Measurements from ENCODE around the gene ITGA4.

The ITGA4 gene

GRCh38 chr2:181484851-181485637 is 27.9 kb downstream of the ITGA4 start:
- in situ Hi-C loops (cut with MboI; ENCODE audit: low pct_unique_long_range_greater_than_20kb, low sequenced_read_pairs) = no loop called here
- no peak for DNase-seq

DNA sequence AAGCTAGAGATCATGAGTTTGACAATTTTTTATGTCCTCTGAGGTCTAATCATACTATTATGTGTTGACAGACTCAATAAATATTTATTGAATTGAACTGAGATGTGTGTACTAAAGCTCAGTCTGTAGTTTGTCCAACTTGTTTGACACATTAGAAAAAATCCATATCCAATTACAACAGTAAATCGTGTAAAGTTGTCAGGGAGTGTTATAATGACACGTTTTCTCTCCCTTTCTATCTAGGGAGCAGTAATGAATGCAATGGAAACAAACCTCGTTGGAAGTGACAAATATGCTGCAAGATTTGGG is 28.4 kb downstream of the ITGA4 start:
- in situ Hi-C loops (cut with MboI; ENCODE audit: low pct_unique_long_range_greater_than_20kb, low sequenced_read_pairs) = no loop called here
- no peak for DNase-seq

- in situ Hi-C loops (cut with MboI; ENCODE audit: low pct_unique_long_range_greater_than_20kb, low sequenced_read_pairs) = no loop called here
- no peak for DNase-seq
Measured at GRCh38 chr2:181499231-181499630, 42.0 kb downstream of the ITGA4 start.

GRCh38 chr2:181500201-181500600 is 43.0 kb downstream of the ITGA4 start:
- DNase-seq = no peak
- in situ Hi-C loops (cut with MboI; ENCODE audit: low pct_unique_long_range_greater_than_20kb, low sequenced_read_pairs) = no loop called here

DNA sequence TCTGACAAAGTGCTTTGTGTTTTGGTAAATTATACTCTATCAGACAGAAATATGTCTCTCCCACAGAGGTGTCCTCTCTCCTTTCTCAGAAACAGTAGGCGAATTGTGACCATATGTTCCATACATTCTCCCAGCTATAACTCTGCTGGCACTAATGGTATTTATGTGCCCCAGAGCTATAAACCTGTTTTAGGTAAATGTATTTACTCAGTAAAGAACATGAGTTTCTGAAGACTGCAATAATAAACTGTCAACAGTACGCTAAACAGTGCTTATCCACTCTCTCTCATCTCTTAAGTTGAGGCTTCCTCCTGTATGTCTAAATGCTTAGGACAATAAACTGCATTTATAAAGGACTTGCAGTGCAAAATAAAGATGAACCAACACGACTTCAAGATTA is 58.5 kb downstream of the ITGA4 start:
- in situ Hi-C loops (cut with MboI; ENCODE audit: low pct_unique_long_range_greater_than_20kb, low sequenced_read_pairs) = no loop called here
- DNase-seq = no peak

DNA sequence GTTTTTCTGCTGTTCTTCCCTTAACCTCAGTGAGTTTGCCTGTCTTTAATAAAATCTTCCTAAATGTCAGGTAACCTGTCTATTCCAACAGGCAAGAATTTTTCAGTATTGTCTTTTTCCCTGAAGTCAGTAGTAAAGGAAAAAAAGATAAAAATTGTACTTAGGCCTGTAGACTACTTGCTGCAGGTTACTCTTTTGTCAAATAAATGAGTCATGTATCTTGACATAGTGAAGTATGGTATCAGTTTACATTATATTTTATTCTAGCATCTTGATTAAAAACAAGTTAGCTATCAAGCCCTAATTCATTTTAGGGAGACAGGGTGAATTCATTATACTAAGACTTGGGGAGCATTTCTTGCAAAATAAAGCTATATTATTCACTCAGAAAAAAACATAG is 59.8 kb downstream of the ITGA4 start:
- in situ Hi-C loops (cut with MboI; ENCODE audit: low pct_unique_long_range_greater_than_20kb, low sequenced_read_pairs) = no loop called here
- no peak for DNase-seq

DNA sequence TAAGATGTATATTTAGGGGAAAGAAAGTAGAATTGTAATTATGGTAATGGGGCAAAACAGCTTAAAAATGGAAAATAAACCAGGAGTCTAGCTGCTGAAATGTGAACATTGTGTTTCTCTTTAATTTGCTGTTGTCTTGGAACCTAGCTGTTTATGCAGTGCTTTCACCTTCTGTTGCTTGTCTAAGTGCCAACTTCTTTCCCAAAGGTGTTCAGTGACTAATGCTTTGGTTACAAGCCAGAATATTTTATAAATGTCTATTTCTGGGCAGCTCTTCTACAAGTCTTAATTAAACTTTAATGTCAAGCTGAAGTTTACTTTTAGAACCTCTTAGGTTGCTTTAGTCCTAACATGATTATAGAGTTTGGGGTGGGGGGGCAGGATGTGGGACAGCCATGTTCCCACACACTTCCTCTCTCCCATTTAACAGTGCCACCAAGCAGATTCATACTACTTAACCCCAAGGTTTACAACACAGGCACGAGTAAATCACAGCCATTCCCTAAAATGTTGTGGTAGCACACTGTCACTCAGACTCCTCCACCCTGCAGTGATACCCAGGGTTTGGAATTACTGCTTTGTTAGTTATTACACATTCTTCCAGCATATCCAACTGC is 60.6 kb downstream of the ITGA4 start:
- in situ Hi-C loops (cut with MboI; ENCODE audit: low pct_unique_long_range_greater_than_20kb, low sequenced_read_pairs) = no loop called here
- no peak for DNase-seq

DNA sequence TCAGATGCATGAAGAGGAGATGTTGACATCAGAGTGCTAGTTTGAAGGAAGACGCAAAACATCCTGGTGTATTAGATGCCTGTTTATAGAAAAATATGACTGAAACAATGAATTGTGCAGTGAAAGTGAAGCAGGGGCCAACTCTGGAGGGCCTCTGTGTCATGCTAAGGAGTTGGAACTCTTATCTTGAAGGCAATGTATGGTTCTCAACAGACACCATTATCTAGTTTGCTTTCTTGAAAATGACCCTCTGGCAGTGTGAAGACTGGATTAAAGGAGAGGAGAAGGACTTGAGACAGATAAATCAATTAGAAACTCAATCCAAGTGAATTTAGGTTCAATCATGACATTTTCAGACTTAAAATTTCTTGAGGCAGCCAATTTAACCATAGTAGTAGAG is 63.1 kb downstream of the ITGA4 start:
- in situ Hi-C loops (cut with MboI; ENCODE audit: low pct_unique_long_range_greater_than_20kb, low sequenced_read_pairs) = no loop called here
- no peak for DNase-seq

DNA sequence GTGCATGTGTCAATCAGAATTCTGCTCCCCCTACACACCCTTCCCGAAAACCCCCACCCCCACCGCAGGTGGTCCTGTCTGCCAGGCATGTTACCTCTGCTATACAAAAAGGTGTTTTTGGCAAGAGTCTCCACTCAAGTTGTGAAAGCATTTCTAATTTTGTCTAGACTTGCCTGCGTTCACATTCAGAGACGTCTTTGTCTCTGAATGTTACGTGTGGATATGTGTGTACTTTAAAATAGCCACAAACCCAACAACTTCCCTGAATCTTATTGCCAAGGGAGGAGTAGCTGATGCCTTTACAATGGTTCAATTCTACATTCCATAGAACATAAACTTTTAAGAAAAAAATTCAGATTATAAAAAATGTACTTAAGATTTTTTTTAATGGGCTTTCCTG is 66.6 kb downstream of the ITGA4 start:
- in situ Hi-C loops (cut with MboI; ENCODE audit: low pct_unique_long_range_greater_than_20kb, low sequenced_read_pairs) = no loop called here
- no peak for DNase-seq

DNA sequence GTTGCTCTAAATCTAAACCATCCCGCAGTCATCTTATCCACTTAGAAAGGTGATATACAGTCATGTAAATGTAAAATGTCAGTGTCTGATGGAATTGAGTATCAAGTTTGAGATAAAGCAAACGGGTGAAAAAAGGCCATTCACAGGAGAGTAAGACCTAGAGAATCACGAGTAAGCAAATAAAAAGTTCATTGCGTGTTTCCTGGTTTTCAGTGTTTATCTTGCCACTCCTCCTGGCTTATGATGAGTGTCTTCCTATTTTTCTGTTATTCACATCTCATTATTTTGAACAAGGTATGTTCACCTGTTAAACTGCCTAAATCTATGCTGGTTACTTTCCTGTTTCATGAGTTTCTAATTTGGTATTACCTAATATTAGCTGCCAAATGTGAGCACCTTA is 68.8 kb downstream of the ITGA4 start:
- DNase-seq = no peak
- in situ Hi-C loops (cut with MboI; ENCODE audit: low pct_unique_long_range_greater_than_20kb, low sequenced_read_pairs) = no loop called here

DNA sequence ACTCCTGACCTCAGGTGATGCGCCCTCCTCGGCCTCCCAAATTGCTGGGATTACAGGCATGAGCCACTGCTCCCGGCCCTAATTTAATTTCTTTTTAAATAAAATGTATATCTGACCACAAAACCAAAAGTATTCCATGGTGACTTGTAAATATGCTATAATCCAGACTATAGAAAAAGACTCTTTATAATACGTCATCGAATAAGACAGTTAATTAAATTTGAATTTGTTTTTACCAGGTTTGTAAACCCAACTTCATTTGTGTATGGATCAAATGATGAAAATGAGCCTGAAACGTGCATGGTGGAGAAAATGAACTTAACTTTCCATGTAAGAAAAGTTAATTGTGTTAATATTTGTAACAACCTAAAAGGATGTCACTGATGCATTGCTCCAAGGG is 69.9 kb downstream of the ITGA4 start:
- no peak for DNase-seq
- in situ Hi-C loops (cut with MboI; ENCODE audit: low pct_unique_long_range_greater_than_20kb, low sequenced_read_pairs) = no loop called here

DNA sequence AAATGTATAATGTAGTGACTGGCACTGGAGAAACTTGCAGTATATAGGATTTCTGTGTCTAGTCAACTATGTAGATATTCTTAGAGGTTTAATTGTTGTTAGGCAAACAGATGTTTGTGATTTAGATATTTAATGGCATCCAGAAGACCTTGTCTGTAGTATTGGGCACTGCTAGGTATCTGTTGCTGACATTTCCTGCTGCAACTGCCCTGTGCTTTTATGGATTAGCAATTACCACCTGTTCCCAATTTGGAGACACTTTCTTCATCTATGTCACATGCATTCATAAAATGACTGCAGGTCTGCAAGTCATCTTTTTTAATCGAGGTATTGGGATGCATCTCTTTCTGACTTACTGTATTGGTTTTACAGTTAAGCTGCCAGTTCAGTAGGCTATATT is 71.3 kb downstream of the ITGA4 start:
- no peak for DNase-seq
- in situ Hi-C loops (cut with MboI; ENCODE audit: low pct_unique_long_range_greater_than_20kb, low sequenced_read_pairs) = no loop called here

DNA sequence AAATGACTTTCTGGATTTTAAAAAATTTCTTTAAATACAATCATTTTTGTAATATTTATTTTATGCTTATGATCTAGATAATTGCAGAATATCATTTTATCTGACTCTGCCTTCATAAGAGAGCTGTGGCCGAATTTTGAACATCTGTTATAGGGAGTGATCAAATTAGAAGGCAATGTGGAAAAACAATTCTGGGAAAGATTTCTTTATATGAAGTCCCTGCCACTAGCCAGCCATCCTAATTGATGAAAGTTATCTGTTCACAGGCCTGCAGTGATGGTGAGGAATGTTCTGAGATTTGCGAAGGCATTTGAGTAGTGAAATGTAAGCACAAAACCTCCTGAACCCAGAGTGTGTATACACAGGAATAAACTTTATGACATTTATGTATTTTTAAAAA is 79.5 kb downstream of the ITGA4 start:
- in situ Hi-C loops (cut with MboI; ENCODE audit: low pct_unique_long_range_greater_than_20kb, low sequenced_read_pairs) = no loop called here
- DNase-seq = no peak

- DNase-seq = no peak
- in situ Hi-C loops (cut with MboI; ENCODE audit: low pct_unique_long_range_greater_than_20kb, low sequenced_read_pairs) = no loop called here
Measured at GRCh38 chr2:181540421-181540820, 83.2 kb downstream of the ITGA4 start.

DNA sequence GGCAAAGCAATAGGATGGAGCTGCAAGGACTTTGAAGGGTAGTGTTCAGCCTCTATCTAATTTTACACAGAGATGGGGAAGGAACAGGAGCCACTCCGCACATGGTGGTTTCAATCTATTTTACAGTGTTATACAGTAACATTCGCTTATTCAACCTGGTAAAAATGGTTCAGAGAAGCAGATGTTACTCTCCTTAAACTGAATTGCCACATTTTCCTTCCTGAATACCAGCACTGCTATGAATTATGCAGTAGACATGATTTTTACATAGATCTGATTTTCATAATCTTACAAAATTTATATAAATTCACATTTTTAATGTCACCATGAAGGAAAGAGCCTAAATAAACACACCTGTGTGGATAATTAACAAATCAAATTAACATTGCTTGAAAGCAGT is 85.0 kb downstream of the ITGA4 start:
- no peak for DNase-seq
- in situ Hi-C loops (cut with MboI; ENCODE audit: low pct_unique_long_range_greater_than_20kb, low sequenced_read_pairs) = no loop called here

- DNase-seq = no peak
- in situ Hi-C loops (cut with MboI; ENCODE audit: low pct_unique_long_range_greater_than_20kb, low sequenced_read_pairs) = no loop called here
Measured at GRCh38 chr2:181546086-181546485, 88.9 kb downstream of the ITGA4 start.

DNA sequence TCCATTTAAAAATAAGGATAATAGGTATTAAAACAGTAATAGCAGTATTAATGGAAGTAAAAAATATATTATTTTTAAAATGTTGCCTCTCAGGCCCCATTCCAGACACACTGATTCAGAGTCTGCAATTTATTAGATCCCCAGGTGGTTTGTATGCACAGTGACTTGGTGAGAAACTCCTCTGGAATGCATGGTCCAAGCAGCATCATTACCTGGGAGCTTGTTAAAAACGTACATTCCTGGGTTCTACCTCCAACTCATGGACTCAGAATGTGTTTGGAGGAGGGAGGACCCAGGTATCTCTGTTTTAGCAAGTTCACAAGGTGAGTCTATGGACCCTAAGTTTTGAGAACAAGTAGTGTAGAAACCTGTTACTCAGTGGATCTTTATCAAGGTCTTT is 95.6 kb downstream of the ITGA4 start:
- in situ Hi-C loops (cut with MboI; ENCODE audit: low pct_unique_long_range_greater_than_20kb, low sequenced_read_pairs) = no loop called here
- DNase-seq = no peak

DNA sequence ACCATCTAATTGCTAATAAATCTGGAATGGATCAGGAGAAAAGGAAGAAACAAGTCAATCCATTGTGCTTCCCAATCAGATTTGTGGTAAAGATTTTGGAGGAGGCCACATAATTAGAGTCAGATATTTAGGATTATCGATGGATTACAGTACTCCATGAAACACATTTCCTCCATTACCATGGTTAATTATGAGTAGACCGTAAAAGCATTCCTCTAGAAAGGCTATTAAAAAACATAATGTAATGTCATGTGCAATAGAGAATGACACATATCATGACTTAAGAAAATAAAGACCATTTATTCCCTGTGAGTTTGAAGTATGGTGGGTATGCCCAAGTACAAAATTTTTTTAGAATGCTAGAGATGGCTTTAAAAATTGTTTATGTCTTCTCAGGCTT is 96.1 kb downstream of the ITGA4 start:
- no peak for DNase-seq
- in situ Hi-C loops (cut with MboI; ENCODE audit: low pct_unique_long_range_greater_than_20kb, low sequenced_read_pairs) = no loop called here

- no peak for DNase-seq
Measured at GRCh38 chr2:181554061-181554830, 97.1 kb downstream of the ITGA4 start.

DNA sequence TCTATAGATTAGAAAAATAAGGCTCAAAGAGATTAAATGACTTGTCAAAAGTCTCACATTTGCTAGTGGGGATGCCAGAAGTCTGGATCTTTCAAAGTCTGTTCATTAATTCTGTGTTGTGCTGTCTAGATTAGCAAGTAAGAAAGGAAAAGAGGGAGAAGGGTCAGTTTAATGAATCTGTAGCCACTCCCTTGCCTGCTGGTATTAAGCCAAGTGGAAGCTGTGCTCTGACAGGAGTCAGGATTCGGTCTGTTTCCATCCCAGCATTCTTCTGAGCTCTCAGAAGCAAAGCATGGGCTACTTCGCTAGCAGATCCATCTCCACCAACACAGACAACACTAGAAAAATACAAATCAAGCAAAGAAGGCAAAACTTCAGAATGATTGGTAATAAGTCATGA is 101.2 kb downstream of the ITGA4 start:
- no peak for DNase-seq
- in situ Hi-C loops (cut with MboI; ENCODE audit: low pct_unique_long_range_greater_than_20kb, low sequenced_read_pairs) = no loop called here

More at GRCh38 chr2:181554061-181554830, 97.1 kb downstream of the ITGA4 start:
- in situ Hi-C loops (cut with MboI; ENCODE audit: low pct_unique_long_range_greater_than_20kb, low sequenced_read_pairs) = no loop called here

Measured in KBM-7 (cell line).